HepG2 (cell line): Measurements from ENCODE around the gene RGL3. TPM values are rescaled to one million over a fixed set of nuclear protein-coding genes. Genes with fewer than 3 reads are reported as not detected.

ENCODE experiments used
- AGO2 ChIP-seq: fragments of 200-400 bp; formaldehyde crosslinking; optimal IDR thresholded peaks from 2 replicates; pipeline ENCODE3; 2017; ENCODE audit warnings: mild to moderate bottlenecking, low read depth, low read length, moderate library complexity
- ASH2L ChIP-seq: fragments of 300-600, 200-600 bp; sonication (generic); IDR thresholded peaks from 2 replicates; pipeline ENCODE4 v1.7.0; 2017; ENCODE audit warnings: low read depth, mild to moderate bottlenecking, moderate library complexity, mixed read lengths, low read length; ENCODE audit not compliant: insufficient read length
- ATAD3A ChIP-seq: sonication (generic); formaldehyde crosslinking; IDR thresholded peaks from 2 replicates; pipeline ENCODE4 v1.4.0; 2020; ENCODE audit warnings: missing genetic modification reagents
- CERS6 ChIP-seq: sonication (generic); formaldehyde crosslinking; IDR thresholded peaks from 2 replicates; pipeline ENCODE4 v1.5.0; 2020; ENCODE audit warnings: missing genetic modification reagents
- DMAP1 ChIP-seq: IDR thresholded peaks from 2 replicates; pipeline ENCODE4 v1.6.1; 2016
- FOXJ3 ChIP-seq: sonication (generic); formaldehyde crosslinking; IDR thresholded peaks from 2 replicates; pipeline ENCODE4 v1.4.0; 2020; ENCODE audit warnings: missing genetic modification reagents, mild to moderate bottlenecking, borderline replicate concordance
- MYC ChIP-seq: sonication (generic); formaldehyde crosslinking; IDR thresholded peaks from 2 replicates; pipeline ENCODE4 v1.9.0; 2021; ENCODE audit warnings: missing genetic modification reagents, borderline replicate concordance
- NR2F6 ChIP-seq, 2 experiments: IDR thresholded peaks; 2 replicates each; pipeline ENCODE4 v1.6.1; 2016; ENCODE audit warnings: antibody characterized with exemption in 1 of 2, mild to moderate bottlenecking in 1 of 2
- PRPF4 ChIP-seq: fragments of 200-400 bp; formaldehyde crosslinking; IDR thresholded peaks from 2 replicates; pipeline ENCODE4 v1.6.1; 2016; ENCODE audit warnings: low read length, low read depth; ENCODE audit not compliant: poor library complexity, severe bottlenecking
- REST ChIP-seq, 2 experiments: IDR thresholded peaks; 2 replicates each; pipeline ENCODE4 v1.6.1; 2011 to 2012; ENCODE audit warnings: low read length in 2 of 2, borderline replicate concordance in 1 of 2, low read depth in 1 of 2, mild to moderate bottlenecking in 1 of 2, moderate library complexity in 1 of 2
- REXO4 ChIP-seq: sonication (generic); formaldehyde crosslinking; IDR thresholded peaks from 2 replicates; pipeline ENCODE4 v1.8.0; 2022; ENCODE audit warnings: missing genetic modification reagents, mild to moderate bottlenecking, borderline replicate concordance
- TCF7 ChIP-seq: sonication (generic); IDR thresholded peaks from 2 replicates; pipeline ENCODE4 v1.6.1; 2016; ENCODE audit warnings: antibody characterized with exemption, low read depth
- TERF1 ChIP-seq: sonication (generic); formaldehyde crosslinking; IDR thresholded peaks from 2 replicates; pipeline ENCODE4 v1.8.0; 2022; ENCODE audit warnings: mild to moderate bottlenecking, missing genetic modification reagents, moderate library complexity
- ZNF292 ChIP-seq: sonication (generic); formaldehyde crosslinking; IDR thresholded peaks from 2 replicates; pipeline ENCODE4 v1.8.1; 2022; ENCODE audit warnings: mild to moderate bottlenecking, low read depth, missing genetic modification reagents, borderline replicate concordance
- ZNF543 ChIP-seq: sonication (generic); formaldehyde crosslinking; IDR thresholded peaks from 2 replicates; pipeline ENCODE4 v1.4.0; 2020; ENCODE audit warnings: mild to moderate bottlenecking, missing genetic modification reagents
- ZNF687 ChIP-seq: sonication (generic); formaldehyde crosslinking; IDR thresholded peaks from 2 replicates; pipeline ENCODE4 v1.5.1; 2020; ENCODE audit warnings: mild to moderate bottlenecking, missing genetic modification reagents, moderate library complexity
- polyA plus RNA-seq, 8 experiments: library from polyadenylated mRNA; depleted of rRNA in 3 of 8; stranded (reverse) in 7 of 8; unstranded in 1 of 8; fragments of >200 nt; fragmentation: Illumina TruSeq in 4 of 8; extraction: Trizol in 4 of 8; gene quantifications; 2 replicates each; pipeline versions ENCODE4 v1.2.1 to v1.2.3, GENCODE V29; 2011 to 2016; ENCODE audit warnings: low read depth in 4 of 8, missing spikeins in 1 of 8, mixed read lengths in 1 of 8; ENCODE audit not compliant: insufficient read depth in 1 of 8
- total RNA-seq, 5 experiments: library from RNA; depleted of rRNA; stranded (reverse); fragments of >200 nt; fragmentation: Illumina TruSeq; extraction: Trizol; gene quantifications; 2 replicates each; pipeline ENCODE4 v1.2.3, GENCODE V29; 2016; ENCODE audit warnings: low read depth in 1 of 5
- TF ChIP-seq, protein P1 (sequence below): sonication (generic); formaldehyde crosslinking; IDR thresholded peaks from 2 replicates; pipeline ENCODE4 v1.5.0; 2020; ENCODE audit warnings: missing genetic modification reagents

The RGL3 gene
- total and polyA plus RNA-seq, 2 of the 13 experiments (the other 11 are each of a cell fraction or from before 2014, with no cell fraction given), result 4.2 to 7.6 TPM

DNA sequence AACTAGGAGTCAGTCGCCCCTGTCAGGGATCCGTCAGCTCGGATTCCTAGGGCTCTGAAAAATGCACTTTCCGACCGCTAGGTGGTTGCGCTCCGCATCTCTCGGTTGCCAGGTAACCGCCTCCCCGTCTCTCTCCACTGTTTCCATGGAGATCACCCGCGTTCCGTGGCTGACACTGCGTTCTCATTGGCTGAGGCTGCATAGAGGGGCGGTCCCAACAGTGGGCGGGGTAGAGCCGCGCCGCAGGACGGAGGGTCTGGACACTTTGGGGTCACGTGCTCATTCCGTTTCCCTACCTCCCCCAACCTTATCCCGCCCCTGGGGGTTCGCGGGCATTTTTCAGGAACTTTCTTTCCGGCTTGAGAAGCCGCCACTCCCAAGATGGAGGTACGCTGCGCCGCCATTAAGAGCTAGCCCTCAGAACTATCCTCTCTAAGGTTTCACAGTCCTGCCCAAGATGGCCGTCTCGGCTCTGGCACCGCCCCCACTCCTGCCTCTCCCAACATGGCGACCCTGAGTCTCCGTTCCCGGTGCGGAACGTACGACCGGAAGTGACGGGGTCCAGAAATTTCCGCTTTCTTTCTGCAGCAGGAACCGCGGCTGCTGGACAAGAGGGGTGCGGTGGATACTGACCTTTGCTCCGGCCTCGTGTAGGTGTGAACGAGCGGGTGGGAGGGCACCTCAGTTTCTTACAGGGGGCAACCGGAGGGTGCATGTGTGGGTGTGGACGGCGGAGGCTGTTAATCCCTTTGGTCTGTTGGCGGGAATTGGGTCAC lies 16.1 kb upstream of the RGL3 start, which contains the start of the genes ODAD3 and PRKCSH (continued):
- TF ChIP-seq MYC, result peak; percentile 91; the same call in 1 of the 2 replicates
- no peak for TF ChIP-seq FOXJ3 (CRISPR knock-in tag)
- TF ChIP-seq PRPF4, result no peak
- TF ChIP-seq, protein P1, sequence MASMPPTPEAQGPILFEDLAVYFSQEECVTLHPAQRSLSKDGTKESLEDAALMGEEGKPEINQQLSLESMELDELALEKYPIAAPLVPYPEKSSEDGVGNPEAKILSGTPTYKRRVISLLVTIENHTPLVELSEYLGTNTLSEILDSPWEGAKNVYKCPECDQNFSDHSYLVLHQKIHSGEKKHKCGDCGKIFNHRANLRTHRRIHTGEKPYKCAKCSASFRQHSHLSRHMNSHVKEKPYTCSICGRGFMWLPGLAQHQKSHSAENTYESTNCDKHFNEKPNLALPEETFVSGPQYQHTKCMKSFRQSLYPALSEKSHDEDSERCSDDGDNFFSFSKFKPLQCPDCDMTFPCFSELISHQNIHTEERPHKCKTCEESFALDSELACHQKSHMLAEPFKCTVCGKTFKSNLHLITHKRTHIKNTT (CRISPR knock-in tag), result no peak
- peak; percentile 97 for TF ChIP-seq DMAP1 (CRISPR knock-in tag)
- TF ChIP-seq ASH2L, result peak; percentile 68
- no peak for TF ChIP-seq ZNF292 (CRISPR knock-in tag)
- TF ChIP-seq REST (IDR thresholded peaks at IDR 0.05; ENCODE audit: borderline replicate concordance in 1 of 2, low read depth in 1 of 2, low read length in 2 of 2), result peak in 1 of 2 experiments; percentile 57; a peak in 2 of 4 replicates
- TF ChIP-seq NR2F6 (IDR thresholded peaks at IDR 0.05), result peak; percentile 10; the same call in 1 of the 2 replicates
- peak; percentile 68 for TF ChIP-seq NR2F6 (CRISPR knock-in tag; IDR thresholded peaks at IDR 0.05)
- TF ChIP-seq ZNF687, result peak; percentile 91
- no peak for TF ChIP-seq ZNF543 (CRISPR knock-in tag)
- no peak for TF ChIP-seq CERS6 (CRISPR knock-in tag)
- no peak for TF ChIP-seq TCF7
- no peak for TF ChIP-seq ATAD3A
- no peak for TF ChIP-seq TERF1 (CRISPR knock-in tag)
- no peak for TF ChIP-seq REXO4
- TF ChIP-seq AGO2, result peak; percentile 69
